HFFc6 (cell line): Measurements from ENCODE around the gene USP48. TPM values are rescaled to one million over a fixed set of nuclear protein-coding genes. Genes with fewer than 3 reads are reported as not detected.

Source experiments
- DNase-seq: peaks from one replicate; pipeline ENCODE4 v3.0.0-alpha.2; 2018
- H3K27ac Mint-ChIP-seq: 2 replicates; pipeline ENCODE4 v1.8.0; 2020; ENCODE audit warnings: mild to moderate bottlenecking, mixed read lengths
- H3K27me3 Mint-ChIP-seq: 2 replicates; pipeline ENCODE4 v1.8.0; 2021; ENCODE audit warnings: mild to moderate bottlenecking, moderate library complexity, mixed read lengths; ENCODE audit not compliant: insufficient read depth
- H3K36me3 Mint-ChIP-seq: 2 replicates; pipeline ENCODE4 v1.8.0; 2021; ENCODE audit warnings: low read depth, mixed read lengths
- H3K4me1 Mint-ChIP-seq: 2 replicates; pipeline ENCODE4 v1.8.0; 2020; ENCODE audit warnings: low read depth, mixed read lengths
- H3K4me3 Mint-ChIP-seq: 2 replicates; pipeline ENCODE4 v1.8.0; 2020; ENCODE audit warnings: mild to moderate bottlenecking, moderate library complexity, mixed read lengths
- H3K9me3 Mint-ChIP-seq: 2 replicates; pipeline ENCODE4 v1.8.0; 2020; ENCODE audit warnings: mild to moderate bottlenecking, mixed read lengths
- CTCF ChIP-seq: fragments of 200-600 bp; sonication (generic); IDR thresholded peaks from 2 replicates; pipeline ENCODE4 v1.5.0; 2021; ENCODE audit warnings: antibody characterized with exemption, mild to moderate bottlenecking
- total RNA-seq, 6 experiments: library from RNA; stranded (reverse); fragmentation: NEBNext Ultra II Directional; extraction: Animal tissue kit (Norgen Biotek cat#: 25700); gene quantifications; 2 replicates in 1 of 6; 3 replicates in 5 of 6; pipeline ENCODE4 v1.2.3, GENCODE V29; 2021

The USP48 gene
- total RNA-seq, 6 experiments from 2014 or later = 45.0 to 54.2 (median 51.1) TPM

GRCh38 chr1:21823206-21823979 lies 40.4 kb upstream of the USP48 start:
- no peak for TF ChIP-seq CTCF
- no peak overlapping the region for H3K4me3 Mint-ChIP-seq
- peaks cover 41% of the 10 kb centered on the region for H3K36me3 Mint-ChIP-seq
- H3K9me3 Mint-ChIP-seq = no peaks in the 10 kb centered on the region
- H3K27ac Mint-ChIP-seq = no peak overlapping the region; the same call in 1 of the 2 replicates
- no peak for DNase-seq
- peaks cover 16% of the 10 kb centered on the region for H3K27me3 Mint-ChIP-seq
- peaks cover 4% of the 10 kb centered on the region for H3K4me1 Mint-ChIP-seq

GRCh38 chr1:21822349-21822748 lies 39.4 kb upstream of the USP48 start:
- H3K27ac Mint-ChIP-seq = no peak overlapping the region
- H3K36me3 Mint-ChIP-seq = peaks cover 36% of the 10 kb centered on the region
- no peak for TF ChIP-seq CTCF
- no peak overlapping the region for H3K4me3 Mint-ChIP-seq
- no peak for DNase-seq
- no peaks in the 10 kb centered on the region for H3K9me3 Mint-ChIP-seq
- peaks cover 10% of the 10 kb centered on the region for H3K4me1 Mint-ChIP-seq
- peaks cover 15% of the 10 kb centered on the region for H3K27me3 Mint-ChIP-seq

- H3K27me3 Mint-ChIP-seq = peaks cover 13% of the 10 kb centered on the region
- no peak overlapping the region for H3K4me3 Mint-ChIP-seq
- no peak for TF ChIP-seq CTCF
- no peak for DNase-seq
- H3K27ac Mint-ChIP-seq = no peak overlapping the region
- no peaks in the 10 kb centered on the region for H3K9me3 Mint-ChIP-seq
- H3K36me3 Mint-ChIP-seq = peaks cover 37% of the 10 kb centered on the region
- peaks cover 18% of the 10 kb centered on the region for H3K4me1 Mint-ChIP-seq
Measured at GRCh38 chr1:21821385-21822019, 38.6 kb upstream of the USP48 start.

- H3K4me1 Mint-ChIP-seq = peaks cover 26% of the 10 kb centered on the region
- peak overlapping the region; percentile 37; the same call in 1 of the 2 replicates for H3K4me3 Mint-ChIP-seq
- H3K9me3 Mint-ChIP-seq = no peaks in the 10 kb centered on the region; the same call in 1 of the 2 replicates
- H3K27ac Mint-ChIP-seq = no peak overlapping the region; the same call in 1 of the 2 replicates
- peaks cover 17% of the 10 kb centered on the region for H3K27me3 Mint-ChIP-seq
- peaks cover 37% of the 10 kb centered on the region for H3K36me3 Mint-ChIP-seq
- no peak for TF ChIP-seq CTCF
- DNase-seq = no peak
Measured at GRCh38 chr1:21820597-21821232, 37.8 kb upstream of the USP48 start.

GRCh38 chr1:21818656-21819055 lies 35.7 kb upstream of the USP48 start:
- peaks cover 26% of the 10 kb centered on the region for H3K4me1 Mint-ChIP-seq
- H3K36me3 Mint-ChIP-seq = peaks cover 43% of the 10 kb centered on the region
- no peak for DNase-seq
- peaks cover 18% of the 10 kb centered on the region for H3K27me3 Mint-ChIP-seq
- H3K27ac Mint-ChIP-seq = peak overlapping the region; percentile 11
- TF ChIP-seq CTCF = no peak
- peaks cover 5% of the 10 kb centered on the region; the same call in 1 of the 2 replicates for H3K9me3 Mint-ChIP-seq
- no peak overlapping the region; the same call in 1 of the 2 replicates for H3K4me3 Mint-ChIP-seq
